Activated T-helper 9 cell treated with anti-CD3 and anti-CD28 coated beads, Interleukin-2, amount 50 U/mL, for 16 hours (primary cell): Measurements from ENCODE around the gene ADGRG6.
"Not testable (repeated sequence)": the region's sequence is repeated elsewhere in the genome, so short reads cannot be mapped to it uniquely, and the experiment has no call there.

Experiments
- DNase-seq: peaks from one replicate; pipeline ENCODE4 v3.0.0-alpha.2; 2020; ENCODE audit warnings: low read depth

Gene ADGRG6

GRCh38 chr6:142322504-142323198 is 20.8 kb downstream of the ADGRG6 start:
- no peak for DNase-seq

GRCh38 chr6:142323377-142323776 is 21.6 kb downstream of the ADGRG6 start:
- no peak for DNase-seq

- DNase-seq = no peak
These were observed 22.3 kb downstream of the ADGRG6 start for GRCh38 chr6:142324111-142324510.

GRCh38 chr6:142325111-142325510 is 23.3 kb downstream of the ADGRG6 start:
- DNase-seq = no peak

- no peak for DNase-seq
These were observed 24.7 kb downstream of the ADGRG6 start for GRCh38 chr6:142326540-142326939.

GRCh38 chr6:142328070-142328469 is 26.3 kb downstream of the ADGRG6 start:
- DNase-seq = no peak

GRCh38 chr6:142329486-142330113 is 27.8 kb downstream of the ADGRG6 start:
- DNase-seq = no peak

GRCh38 chr6:142331075-142331551 is 29.3 kb downstream of the ADGRG6 start:
- DNase-seq = no peak

GRCh38 chr6:142331601-142332000 is 29.8 kb downstream of the ADGRG6 start:
- DNase-seq = no peak

- DNase-seq = no peak
These were observed 30.7 kb downstream of the ADGRG6 start for GRCh38 chr6:142332393-142333098.

GRCh38 chr6:142333431-142333830 is 31.6 kb downstream of the ADGRG6 start:
- no peak for DNase-seq

GRCh38 chr6:142334294-142334693 is 32.5 kb downstream of the ADGRG6 start:
- DNase-seq = no peak

- no peak for DNase-seq
These were observed 33.6 kb downstream of the ADGRG6 start for GRCh38 chr6:142335415-142335814.

GRCh38 chr6:142336183-142336582 is 34.4 kb downstream of the ADGRG6 start:
- DNase-seq = no peak

GRCh38 chr6:142336787-142337186 is 35.0 kb downstream of the ADGRG6 start:
- DNase-seq = no peak

- DNase-seq = no peak
These were observed 37.3 kb downstream of the ADGRG6 start for GRCh38 chr6:142339113-142339512.

- DNase-seq = no peak
These were observed 38.3 kb downstream of the ADGRG6 start for GRCh38 chr6:142339968-142340658.

- no peak for DNase-seq
These were observed 40.1 kb downstream of the ADGRG6 start for GRCh38 chr6:142341855-142342330.

- no peak for DNase-seq
These were observed 41.2 kb downstream of the ADGRG6 start for GRCh38 chr6:142342986-142343385.

GRCh38 chr6:142343938-142344337 is 42.1 kb downstream of the ADGRG6 start:
- no peak for DNase-seq

- DNase-seq = no peak
These were observed 43.5 kb downstream of the ADGRG6 start for GRCh38 chr6:142345261-142345660.

GRCh38 chr6:142346166-142346565 is 44.4 kb downstream of the ADGRG6 start:
- not testable (repeated sequence) for DNase-seq
